ENCODE results near the gene ACACB. TPM values are rescaled to one million over a fixed set of nuclear protein-coding genes. Genes with fewer than 3 reads are reported as not detected.

Gene ACACB
- total RNA-seq, 1 experiment from 2014 or later, result 26.2 TPM

GRCh38 chr12:109230193-109230592 is 113.8 kb downstream of the ACACB start:
- H3K9me3 Mint-ChIP-seq (ENCODE audit: unreplicated experiment), result no peaks in the 10 kb centered on the region
- H3K36me3 Mint-ChIP-seq (ENCODE audit: insufficient read depth, unreplicated experiment), result peaks cover 4% of the 10 kb centered on the region

GRCh38 chr12:109232731-109233130 is 116.3 kb downstream of the ACACB start:
- Mint-ChIP-seq H3K4me1 (ENCODE audit: low read depth, unreplicated experiment) (no peaks in the 10 kb centered on the region), H3K27ac (ENCODE audit: unreplicated experiment) (no peak overlapping the region), H3K27me3 (ENCODE audit: insufficient read depth, unreplicated experiment) (no peaks in the 10 kb centered on the region), H3K9me3 (ENCODE audit: unreplicated experiment) (no peaks in the 10 kb centered on the region), H3K4me3 (ENCODE audit: unreplicated experiment) (no peak overlapping the region), H3K36me3 (ENCODE audit: insufficient read depth, unreplicated experiment) (peaks cover 5% of the 10 kb centered on the region)
- no peaks in the 10 kb centered on the region for H3K4me1 ChIP-seq
- ChIA-PET CTCF (no interaction called here), POLR2A (no interaction called here)
- 0 out of 2 replicates have a peak, but pooled peaks cover 1% of the 10 kb centered on the region for H3K36me3 ChIP-seq (ENCODE audit: control insufficient read depth, insufficient read depth, low read length)
- intact Hi-C loops (cut with micrococcal nuclease; ENCODE audit: unreplicated experiment), result no loop called here
- no peak overlapping the region for H3K4me3 ChIP-seq (ENCODE audit: low read depth, low read length)
- no peak for DNase-seq
- no peaks in the 10 kb centered on the region for H3K9me3 ChIP-seq
- BruUV-seq (replicated peaks), result no TSS peak
- H3K27me3 ChIP-seq (replicated peaks; ENCODE audit: control insufficient read depth, insufficient read depth, low read length), result no peaks in the 10 kb centered on the region
- no peak for TF ChIP-seq CTCF (IDR thresholded peaks at IDR 0.05; ENCODE audit: insufficient read depth in 1 of 2, low read depth in 1 of 2, low read length in 1 of 2, severe bottlenecking in 1 of 2, unreplicated experiment in 1 of 2)

More at GRCh38 chr12:109230193-109230592, 113.8 kb downstream of the ACACB start:
- Mint-ChIP-seq H3K27ac (ENCODE audit: unreplicated experiment) (no peak overlapping the region), H3K27me3 (ENCODE audit: insufficient read depth, unreplicated experiment) (no peaks in the 10 kb centered on the region), H3K4me3 (ENCODE audit: unreplicated experiment) (no peak overlapping the region), H3K4me1 (ENCODE audit: low read depth, unreplicated experiment) (no peaks in the 10 kb centered on the region)
- ChIA-PET CTCF (no interaction called here), POLR2A (no interaction called here)
- TF ChIP-seq CTCF (IDR thresholded peaks at IDR 0.05; ENCODE audit: insufficient read depth in 1 of 2, low read depth in 1 of 2, low read length in 1 of 2, severe bottlenecking in 1 of 2, unreplicated experiment in 1 of 2), result no peak
- Histone ChIP-seq H3K9me3 (no peaks in the 10 kb centered on the region), H3K4me3 (ENCODE audit: low read depth, low read length) (no peak overlapping the region), H3K27me3 (replicated peaks; ENCODE audit: control insufficient read depth, insufficient read depth, low read length) (no peaks in the 10 kb centered on the region), H3K36me3 (ENCODE audit: control insufficient read depth, insufficient read depth, low read length) (no peaks in the 10 kb centered on the region), H3K4me1 (no peaks in the 10 kb centered on the region)
- no peak for DNase-seq
- intact Hi-C loops (cut with micrococcal nuclease; ENCODE audit: unreplicated experiment), result no loop called here
- BruUV-seq (replicated peaks), result no TSS peak

GRCh38 chr12:109234012-109234411 is 117.6 kb downstream of the ACACB start:
- no peak for DNase-seq
- Mint-ChIP-seq H3K27ac (ENCODE audit: unreplicated experiment) (no peak overlapping the region), H3K9me3 (ENCODE audit: unreplicated experiment) (no peaks in the 10 kb centered on the region), H3K36me3 (ENCODE audit: insufficient read depth, unreplicated experiment) (peaks cover 5% of the 10 kb centered on the region), H3K4me1 (ENCODE audit: low read depth, unreplicated experiment) (no peaks in the 10 kb centered on the region), H3K4me3 (ENCODE audit: unreplicated experiment) (no peak overlapping the region), H3K27me3 (ENCODE audit: insufficient read depth, unreplicated experiment) (no peaks in the 10 kb centered on the region)
- intact Hi-C loops (cut with micrococcal nuclease; ENCODE audit: unreplicated experiment), result no loop called here
- BruUV-seq (replicated peaks), result no TSS peak
- Histone ChIP-seq H3K36me3 (ENCODE audit: control insufficient read depth, insufficient read depth, low read length) (0 out of 2 replicates have a peak, but pooled peaks cover 1% of the 10 kb centered on the region), H3K4me3 (ENCODE audit: low read depth, low read length) (no peak overlapping the region), H3K27me3 (replicated peaks; ENCODE audit: control insufficient read depth, insufficient read depth, low read length) (no peaks in the 10 kb centered on the region), H3K4me1 (no peaks in the 10 kb centered on the region), H3K9me3 (no peaks in the 10 kb centered on the region)
- ChIA-PET POLR2A (no interaction called here), CTCF (no interaction called here)
- TF ChIP-seq CTCF (IDR thresholded peaks at IDR 0.05; ENCODE audit: insufficient read depth in 1 of 2, low read depth in 1 of 2, low read length in 1 of 2, severe bottlenecking in 1 of 2, unreplicated experiment in 1 of 2), result no peak
